Upper lobe of left lung (tissue), 4 donors: ENCODE results near the gene FOXO1.

ENCODE experiments used
- CTCF ChIP-seq, 6 experiments: fragments of 450-650 bp in 4 of 6; fragments of 200-600 bp in 2 of 6; sonication (generic) in 2 of 6; IDR thresholded peaks; one replicate each; pipeline ENCODE4 v1.5.1; 2016 to 2019; ENCODE audit warnings: antibody characterized with exemption in 6 of 6
- EP300 ChIP-seq, 4 donors: sonication (generic); formaldehyde crosslinking; IDR thresholded peaks; one replicate each; pipeline ENCODE4 v1.5.1; 2017; ENCODE audit warnings: antibody characterized with exemption in 4 of 4, control low read depth in 2 of 4

- no peak for TF ChIP-seq CTCF (IDR thresholded peaks at IDR 0.05)
- TF ChIP-seq EP300 (IDR thresholded peaks at IDR 0.05): no peak
These were observed 50.8 kb downstream of the FOXO1 start for GRCh38 chr13:40615619-40616018.
